SHP77 treated with DMSO at 0.1 percent for 48 hours (cell line): ENCODE measurements around the gene DUSP6.

Source experiments
- DNase-seq: peaks from one replicate; lab custom pipeline; 2025; lab: John Stamatoyannopoulos, UW

Gene DUSP6

DNA sequence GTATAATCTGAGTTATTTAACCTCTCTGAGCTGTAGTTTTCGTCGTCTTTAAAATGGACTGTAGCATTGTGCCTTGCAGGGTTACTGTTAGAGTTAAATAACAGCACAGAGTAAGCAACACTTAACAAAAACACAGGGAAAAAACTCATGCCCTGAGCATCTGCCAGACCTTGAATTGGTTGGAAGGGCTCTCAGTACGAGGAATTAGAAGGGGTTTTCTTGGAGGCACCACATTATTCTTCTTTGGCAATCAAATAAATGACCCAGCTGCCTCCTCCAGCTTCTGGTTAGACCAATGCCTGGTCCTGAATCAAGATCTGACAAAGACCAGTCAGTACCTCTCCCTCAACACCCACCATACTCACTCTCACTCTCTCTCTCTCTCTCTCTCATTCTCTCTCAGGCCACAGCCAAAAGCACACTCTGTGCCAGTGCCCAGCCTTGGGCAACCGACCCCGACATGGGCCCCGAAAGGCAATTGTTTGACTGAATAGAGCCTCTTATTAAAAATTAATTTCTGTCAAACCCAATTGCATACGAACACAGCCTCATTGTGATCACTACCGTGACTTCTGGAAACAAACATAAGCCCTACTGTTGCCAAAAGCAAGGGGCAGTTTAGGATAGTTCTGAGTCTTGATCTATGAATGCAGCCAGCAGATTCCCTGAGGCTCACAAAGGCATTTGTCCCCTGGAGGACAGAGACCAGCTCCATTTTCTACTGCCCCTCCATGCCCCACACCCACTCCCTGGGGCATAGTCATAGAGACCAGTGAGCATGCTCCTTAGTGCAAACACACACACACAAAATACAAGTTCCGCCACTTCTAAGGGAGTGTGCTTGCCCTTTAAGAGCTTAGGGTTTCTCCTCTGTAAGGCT is 23.9 kb downstream of the DUSP6 start:
- no peak for DNase-seq

DNA sequence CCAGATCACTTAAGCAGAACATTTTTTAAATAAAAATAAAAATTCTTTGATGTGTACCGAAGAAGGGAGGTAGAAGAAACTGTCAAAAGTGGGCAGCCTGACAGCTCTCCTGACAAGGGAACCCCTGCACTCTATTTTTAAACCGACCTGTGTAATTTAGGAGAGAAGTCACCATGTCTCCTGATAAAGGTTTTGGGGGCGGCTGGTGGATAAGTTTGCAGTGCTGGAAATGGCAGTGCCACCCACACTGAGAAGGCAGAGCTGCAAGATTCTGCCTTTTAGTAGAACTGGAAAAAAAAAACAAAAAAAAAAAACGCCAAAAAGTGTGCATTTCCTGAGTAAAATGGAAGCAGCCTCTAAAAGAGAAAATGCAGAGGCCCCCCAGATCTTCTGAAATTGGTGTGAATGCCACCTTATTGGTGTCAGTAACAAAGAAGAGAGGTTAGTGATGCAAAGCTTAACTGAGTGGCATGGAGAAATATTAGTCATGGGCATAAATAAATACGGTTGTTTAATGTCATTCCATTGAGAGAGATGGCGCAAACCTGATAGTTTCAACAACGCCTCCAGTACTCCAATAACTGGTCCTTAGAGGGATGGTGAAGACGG is 24.7 kb downstream of the DUSP6 start:
- DNase-seq = no peak

DNA sequence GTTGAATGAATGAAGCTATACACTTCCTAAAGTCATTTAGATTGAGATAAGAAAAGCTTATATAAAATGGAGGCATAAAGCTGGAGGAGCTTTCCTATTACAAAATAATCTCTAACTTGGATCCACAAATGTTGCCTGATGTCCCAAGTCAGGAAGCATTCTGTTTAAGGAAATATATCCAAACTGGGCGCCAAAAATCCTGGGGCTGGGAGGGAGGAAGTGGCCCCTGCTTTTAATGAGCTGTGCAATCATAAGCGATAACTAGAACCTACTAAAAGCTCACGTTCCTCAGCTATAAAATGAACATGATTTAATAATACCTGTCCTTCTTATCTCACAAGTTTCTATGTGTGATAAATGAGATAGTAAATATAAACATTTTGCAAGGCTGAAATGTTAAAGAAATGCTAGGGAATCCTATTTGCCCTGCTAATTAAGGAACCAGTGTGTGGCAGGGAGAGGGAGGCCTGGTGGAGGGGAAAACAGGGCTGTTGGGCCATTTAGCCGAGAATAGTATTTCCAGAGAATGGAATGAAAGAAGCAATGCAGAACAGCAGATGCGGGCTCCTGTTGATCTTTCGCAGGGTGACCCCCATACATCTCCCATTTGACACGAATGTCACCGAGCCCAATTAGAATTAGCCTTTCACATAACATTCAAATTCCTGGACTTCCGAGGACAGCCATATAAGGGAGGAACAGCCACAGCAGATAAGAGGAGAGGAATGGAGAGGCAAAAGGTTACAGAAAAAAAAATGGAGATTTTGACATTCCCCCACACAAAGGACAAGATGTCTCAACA is 25.9 kb downstream of the DUSP6 start:
- no peak for DNase-seq

DNA sequence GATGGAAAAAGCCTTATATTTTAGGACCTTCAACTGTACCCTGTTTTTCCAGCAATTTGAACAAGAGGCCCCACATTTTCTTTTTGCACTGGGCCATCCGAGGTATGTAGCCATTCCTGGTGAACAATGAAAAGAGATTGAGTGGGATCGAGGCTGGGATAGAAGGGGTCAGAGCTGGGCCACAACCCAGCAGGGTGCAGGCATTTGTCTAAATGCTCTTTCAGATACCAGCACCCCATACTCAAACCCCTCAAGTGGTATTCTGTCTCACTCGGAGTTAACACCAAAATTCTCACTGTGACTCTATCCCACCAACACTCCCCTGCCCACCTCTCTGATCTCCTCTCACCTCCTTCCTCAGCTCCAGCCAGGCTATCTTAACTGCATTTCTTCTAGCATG is 26.8 kb downstream of the DUSP6 start:
- no peak for DNase-seq

DNA sequence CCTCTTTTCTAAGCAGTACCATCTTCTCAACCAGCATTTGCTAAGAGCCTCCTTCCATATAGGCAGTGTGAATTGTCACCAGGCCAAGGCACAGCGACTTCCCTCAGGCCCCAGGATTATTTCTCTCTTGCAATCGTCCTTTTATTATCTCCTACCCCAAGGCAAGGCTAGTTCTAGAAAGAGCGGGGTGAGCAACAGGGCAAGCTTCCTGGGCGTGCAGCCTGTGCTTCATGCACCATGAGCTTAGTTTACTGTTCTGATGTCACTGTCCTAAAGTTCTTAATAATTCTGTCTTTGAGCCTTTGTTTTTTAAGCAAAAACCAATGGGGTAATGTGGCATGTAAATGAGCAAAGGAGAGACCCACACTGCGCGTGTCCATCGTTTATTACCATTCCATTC is 27.9 kb downstream of the DUSP6 start:
- DNase-seq = no peak

DNA sequence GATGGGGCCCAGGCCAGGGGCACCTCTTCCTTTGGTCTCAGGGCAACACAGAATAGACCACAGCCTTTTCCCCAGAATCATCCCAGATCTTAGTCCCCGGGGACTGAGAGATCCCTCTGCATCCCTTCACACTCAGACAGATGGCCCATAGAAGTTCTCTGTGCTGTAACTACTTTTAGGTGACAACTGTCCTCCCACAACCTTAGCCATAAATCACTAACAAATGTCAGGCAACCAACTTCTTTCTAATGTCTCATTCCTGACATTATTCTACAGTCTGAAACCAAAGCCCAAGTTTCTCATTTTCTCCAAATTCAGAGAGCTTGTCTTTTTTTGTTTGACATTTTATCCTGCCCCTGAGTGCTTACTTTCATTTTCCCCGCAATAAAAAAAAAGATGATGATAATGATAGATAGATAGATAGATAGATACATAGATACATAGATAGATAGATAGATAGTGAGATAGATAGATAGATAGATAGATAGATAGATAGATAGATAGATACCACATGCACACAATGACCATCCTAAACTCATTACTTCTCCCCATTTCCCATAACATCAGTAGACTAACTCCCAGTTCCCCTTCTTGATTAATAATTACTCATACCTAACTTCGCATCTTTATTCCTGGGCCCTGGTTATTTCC is 28.6 kb downstream of the DUSP6 start:
- DNase-seq = no peak

DNA sequence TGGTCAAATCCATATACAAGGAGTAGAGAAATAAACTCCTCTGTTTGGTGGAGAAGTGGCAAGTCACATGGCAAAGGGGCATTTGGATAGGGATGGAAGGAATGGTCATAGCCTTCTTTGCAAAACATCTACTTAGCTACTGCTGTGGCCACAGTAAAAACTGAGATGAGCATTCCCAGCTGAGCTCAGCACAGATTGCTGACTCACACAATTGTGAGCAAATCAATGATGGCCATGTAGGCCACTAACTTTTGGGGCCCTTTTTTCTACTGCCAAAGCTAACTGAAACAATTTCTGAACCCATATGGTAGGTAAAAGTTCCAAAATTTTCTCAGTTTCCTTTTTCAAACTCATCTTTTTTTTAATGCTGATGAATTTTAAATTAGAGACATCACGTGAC is 31.6 kb downstream of the DUSP6 start:
- no peak for DNase-seq

DNA sequence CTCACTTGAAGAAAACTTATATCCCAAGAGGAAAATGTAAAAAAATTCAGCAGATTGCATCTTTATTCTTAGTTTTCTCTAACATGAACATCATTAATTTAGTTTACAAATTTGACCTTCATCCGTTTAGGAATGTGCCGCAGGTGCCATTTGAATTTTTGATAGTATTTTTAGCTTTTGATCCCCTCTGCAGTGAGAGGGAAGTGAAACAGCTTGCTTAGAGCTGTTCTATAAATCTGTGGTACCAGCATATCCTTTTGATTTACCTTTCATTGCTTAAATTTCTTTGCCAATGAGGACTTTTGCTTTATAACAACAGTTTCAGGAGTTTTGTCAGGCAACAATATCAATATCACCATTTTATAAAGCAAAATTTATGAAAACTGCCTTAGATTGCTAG is 32.7 kb downstream of the DUSP6 start:
- DNase-seq = no peak

DNA sequence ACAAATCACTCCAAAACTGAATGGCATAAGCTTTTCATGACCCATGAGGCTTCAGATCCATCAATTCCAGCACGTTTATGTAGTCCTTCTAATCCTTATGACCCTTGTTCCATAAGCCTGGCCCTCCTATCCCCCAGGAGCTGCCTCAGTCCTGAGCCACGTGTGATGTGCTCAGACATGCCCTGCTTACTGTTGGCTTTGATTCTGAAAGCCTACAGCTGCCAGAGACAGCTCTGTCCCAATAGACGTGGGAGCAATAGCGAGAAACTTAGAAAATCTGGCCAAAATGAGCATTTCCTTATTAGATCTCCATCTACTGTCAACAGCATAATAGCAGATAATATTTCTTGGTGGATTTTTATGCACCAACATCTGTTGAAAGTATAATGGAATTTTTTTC is 33.2 kb downstream of the DUSP6 start:
- DNase-seq = no peak

DNA sequence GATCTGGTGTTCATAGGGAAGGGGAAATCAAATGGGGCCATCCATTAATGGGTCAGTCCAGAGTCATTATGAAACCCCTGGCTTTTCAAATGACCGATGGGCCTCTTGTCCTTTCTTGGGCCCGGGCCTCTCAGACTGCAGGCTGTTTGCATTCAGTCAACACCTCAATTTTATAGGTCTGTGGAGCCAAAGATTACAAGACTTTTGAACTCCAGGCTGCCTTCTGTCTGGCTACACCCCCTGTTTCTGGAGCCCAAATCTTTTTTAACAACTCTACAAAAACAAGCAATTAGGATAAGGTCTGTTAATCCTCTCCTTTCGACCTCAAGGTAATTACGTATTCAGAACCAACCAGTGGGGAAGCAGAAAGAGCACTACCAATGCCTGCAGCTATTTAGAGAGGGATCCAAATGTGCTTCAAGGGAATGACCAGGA is 35.6 kb downstream of the DUSP6 start:
- DNase-seq = no peak

DNA sequence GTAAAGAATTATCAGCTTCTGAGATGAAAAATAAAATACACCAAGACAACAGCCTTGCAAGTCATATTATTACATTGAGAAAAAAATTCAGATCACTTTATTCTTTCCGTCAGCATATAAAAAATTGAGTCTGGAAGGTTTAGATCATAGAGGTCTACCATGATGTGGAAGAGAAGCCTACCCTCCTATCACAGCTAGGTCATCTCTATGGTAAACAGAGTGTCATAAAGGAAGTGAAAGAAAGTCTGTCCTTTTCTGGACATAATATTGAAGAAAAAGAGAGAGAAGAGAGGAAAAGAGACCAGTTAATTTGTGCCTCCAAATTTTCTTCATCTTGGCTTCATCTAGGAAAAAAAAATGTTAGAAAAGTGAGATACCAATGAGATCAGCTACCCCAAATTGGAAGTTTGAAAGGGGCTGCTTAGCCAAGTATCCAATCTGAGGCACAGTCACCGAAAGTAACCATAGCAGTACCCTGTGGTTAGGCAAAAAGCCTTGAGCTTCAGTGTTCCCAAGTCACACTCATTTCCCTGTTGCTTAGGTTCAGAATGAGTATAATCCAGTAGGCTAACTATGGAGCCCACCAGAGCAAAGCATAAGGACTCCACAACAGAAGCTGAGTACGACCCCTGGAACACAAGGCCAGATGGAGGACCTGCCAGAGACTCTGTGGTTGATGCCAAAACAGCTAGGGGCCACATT is 38.1 kb downstream of the DUSP6 start:
- DNase-seq = no peak

DNA sequence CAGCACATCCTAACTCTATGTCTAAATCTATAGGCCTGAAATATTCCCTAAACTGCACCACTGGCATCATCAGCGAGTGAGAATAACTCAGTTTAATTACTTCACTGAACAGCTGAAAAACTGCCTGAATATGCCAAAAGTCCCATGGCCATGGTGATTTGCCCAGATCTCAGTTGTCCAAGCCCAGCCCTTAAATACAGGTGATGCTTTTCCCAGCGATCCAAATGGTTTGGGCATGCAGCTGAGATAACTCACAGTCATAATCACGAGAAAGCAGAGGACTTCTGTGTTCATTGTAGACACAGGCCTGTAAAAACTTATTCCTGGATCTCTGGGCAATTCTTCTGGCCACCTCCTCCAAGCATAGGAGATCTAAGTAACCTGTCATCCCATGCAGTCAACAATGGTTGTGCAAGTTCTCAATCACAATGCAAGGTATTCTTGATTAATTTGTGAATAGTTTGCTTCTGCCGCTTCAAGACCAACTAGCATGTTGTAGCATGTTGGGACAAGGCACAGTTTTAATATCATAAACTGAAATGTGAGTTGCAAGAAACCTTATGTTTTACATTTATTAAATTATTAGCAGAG is 40.5 kb downstream of the DUSP6 start:
- no peak for DNase-seq

DNA sequence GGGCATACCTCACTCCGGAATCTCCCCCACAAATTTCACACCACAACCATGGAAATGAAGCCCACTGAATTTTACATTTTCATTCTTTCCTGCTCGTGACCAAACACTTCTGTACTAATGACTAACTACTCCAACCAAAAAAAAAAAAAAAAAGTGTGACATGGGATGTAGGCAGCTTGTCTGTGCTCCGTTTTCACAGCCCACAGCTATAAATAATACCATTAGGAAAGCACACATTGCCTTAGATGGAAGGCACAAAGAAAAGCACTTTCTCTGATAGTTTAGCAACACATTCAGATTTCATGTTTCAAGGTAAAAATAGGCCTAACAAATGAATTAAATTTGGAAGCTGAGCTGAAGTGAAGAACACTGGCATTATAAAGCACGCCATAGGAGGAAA is 42.5 kb downstream of the DUSP6 start:
- DNase-seq = no peak

DNA sequence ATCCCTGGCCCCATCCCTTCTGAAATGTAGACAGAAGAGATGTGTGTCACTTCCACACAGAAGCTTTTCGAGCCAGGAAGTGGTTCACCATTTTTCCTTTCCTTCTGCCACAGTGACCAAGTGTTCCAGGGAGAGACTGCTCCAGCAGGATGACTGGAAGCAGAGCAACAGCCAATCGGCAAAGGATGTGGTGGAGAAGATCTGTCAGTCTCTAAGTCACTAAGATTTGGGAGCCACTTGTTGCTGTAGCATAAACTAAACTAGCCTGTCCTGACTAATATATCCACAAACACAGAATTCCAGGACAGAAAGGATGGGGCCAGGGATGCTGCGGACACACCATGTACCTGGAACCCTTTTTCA is 42.9 kb downstream of the DUSP6 start:
- DNase-seq = no peak

DNA sequence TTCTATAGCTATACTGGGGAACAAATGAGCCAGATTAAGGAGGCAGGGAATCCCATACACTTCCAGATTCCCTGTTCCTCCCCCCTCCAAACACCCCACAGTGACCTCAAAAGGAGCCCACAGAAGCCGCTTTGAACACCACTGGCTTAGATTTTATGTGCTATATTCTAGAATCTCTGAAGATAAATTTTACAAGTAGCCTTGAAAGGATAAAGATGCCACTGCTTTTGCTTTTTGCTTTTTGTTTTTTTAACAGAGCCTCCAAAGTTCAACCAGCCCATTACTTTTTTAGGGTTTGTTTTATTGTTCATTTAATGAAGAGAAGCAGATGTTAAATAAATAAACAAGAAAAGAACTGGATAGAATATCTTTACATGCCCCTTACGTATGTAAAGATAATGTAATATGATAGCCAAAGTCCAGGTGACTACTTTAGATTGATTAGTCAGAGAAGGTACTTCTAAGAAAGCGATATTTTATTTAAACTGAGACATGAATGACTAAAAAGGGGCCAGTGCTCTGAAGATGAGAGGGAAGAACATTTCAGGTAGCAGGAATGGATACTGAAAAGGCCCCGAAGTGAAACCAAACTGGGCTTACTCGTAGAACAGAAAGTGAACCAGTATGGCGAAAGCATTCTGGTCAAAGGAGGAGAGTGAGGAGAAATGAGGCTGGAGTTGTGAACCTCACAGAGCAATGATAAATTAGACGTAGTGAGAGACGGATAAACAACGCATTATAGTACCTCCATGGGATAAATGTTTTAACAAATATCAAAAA is 44.6 kb downstream of the DUSP6 start:
- no peak for DNase-seq

DNA sequence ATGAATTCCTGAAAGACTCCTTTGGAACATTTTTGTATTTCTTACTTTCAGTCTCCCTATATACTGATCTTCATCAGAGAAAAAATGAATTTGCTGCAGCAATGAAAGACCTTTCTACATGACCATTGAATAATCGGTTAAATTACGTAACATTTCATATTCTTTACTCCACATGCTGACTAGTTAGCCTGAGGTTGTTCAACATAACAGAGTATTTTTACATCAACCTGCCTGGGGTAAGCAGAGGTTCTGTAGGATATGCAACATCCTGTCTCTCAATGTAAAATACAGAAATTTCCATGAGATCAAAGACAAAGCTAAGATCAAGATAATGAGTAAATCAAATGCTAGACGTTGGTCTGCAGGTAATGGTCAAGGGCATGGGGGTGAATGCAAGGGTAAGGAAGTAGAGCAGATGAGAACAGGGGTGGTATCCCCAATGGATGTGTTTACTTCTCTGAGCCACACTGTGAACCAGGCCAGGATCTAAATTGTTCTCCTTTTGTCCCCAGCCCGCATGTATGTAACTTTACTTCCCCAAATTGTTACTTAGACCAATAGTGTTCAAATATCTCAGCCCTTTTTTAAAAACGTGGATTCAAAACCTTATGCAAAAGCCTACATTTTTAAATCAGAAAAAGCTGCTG is 45.4 kb downstream of the DUSP6 start:
- no peak for DNase-seq

DNA sequence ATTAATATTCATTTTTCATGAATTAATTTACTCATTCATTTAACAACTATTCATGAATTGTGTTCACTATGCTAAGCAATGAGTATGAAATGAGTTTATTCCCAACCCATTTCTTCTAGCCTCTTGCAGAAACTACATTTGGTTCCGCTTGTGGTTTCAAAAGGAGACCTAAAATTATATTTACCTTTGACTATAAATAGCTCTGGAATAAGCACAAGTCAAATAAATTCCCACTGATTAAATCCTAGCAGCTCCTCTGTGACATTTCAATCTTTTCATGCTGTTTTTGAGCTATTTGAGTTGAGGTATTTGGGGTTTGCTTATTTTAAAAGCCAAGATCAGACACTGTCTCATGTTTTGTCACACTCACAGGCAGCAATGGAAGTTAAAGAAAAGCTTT is 46.9 kb downstream of the DUSP6 start:
- no peak for DNase-seq

DNA sequence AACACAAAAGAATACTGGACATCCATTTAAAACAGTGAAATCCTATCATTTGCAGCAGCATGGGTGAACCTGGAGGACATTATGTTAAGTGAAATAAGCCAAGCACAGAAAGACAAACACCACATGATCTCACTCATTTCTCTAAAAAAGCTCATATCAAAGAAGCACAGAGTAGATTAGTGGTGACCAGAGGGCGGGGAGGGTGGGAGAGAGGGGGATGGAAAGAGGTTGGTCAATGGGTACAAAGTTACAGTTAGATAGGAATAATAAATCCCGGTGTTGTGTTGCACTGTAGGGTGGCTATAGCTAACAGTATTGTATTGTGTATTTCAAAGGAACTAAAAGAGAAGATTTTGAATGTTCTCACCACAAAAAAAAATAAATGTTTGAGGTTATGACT is 52.4 kb downstream of the DUSP6 start:
- DNase-seq = no peak

DNA sequence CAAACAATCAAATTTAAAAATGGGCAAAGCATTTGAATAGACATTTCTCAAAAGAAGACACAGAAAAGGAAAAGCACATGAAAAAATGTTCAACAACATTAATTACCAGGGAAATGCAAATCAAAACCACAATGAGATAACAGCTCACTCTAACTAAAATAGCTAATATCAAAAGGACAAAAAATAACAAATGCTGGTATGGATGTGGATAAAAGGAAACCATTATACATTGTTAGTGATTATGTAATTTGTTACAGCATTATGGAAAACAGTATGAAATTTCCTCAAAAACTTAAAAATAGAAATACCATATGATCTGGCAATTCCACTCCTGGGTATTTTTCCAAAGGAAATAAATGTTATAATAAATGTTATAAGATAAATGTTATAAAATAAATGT is 52.9 kb downstream of the DUSP6 start:
- no peak for DNase-seq
